T-helper 2 cell treated with Interferon-gamma antibody and Interleukin-4, amounts not matched to agents 5 μg/mL and 100 μg/mL, for 36 hours (primary cell): ENCODE results near the gene METTL21A.

Experiments
- DNase-seq: peaks from one replicate; pipeline ENCODE4 v3.0.0; 2021; ENCODE audit warnings: low spot score
- H3K27ac Mint-ChIP-seq: one replicate; pipeline ENCODE4 v1.8.0; 2021; ENCODE audit warnings: mild to moderate bottlenecking, mixed read lengths
- H3K27me3 Mint-ChIP-seq: one replicate; pipeline ENCODE4 v1.8.0; 2021; ENCODE audit warnings: low read depth, mixed read lengths
- H3K36me3 Mint-ChIP-seq: one replicate; pipeline ENCODE4 v1.8.0; 2021; ENCODE audit warnings: low read depth, mixed read lengths
- H3K4me1 Mint-ChIP-seq: one replicate; pipeline ENCODE4 v1.8.0; 2021; ENCODE audit warnings: low read depth, mixed read lengths
- H3K4me3 Mint-ChIP-seq: one replicate; pipeline ENCODE4 v1.8.0; 2022; ENCODE audit warnings: mild to moderate bottlenecking, moderate library complexity, mixed read lengths
- H3K9me3 Mint-ChIP-seq: one replicate; pipeline ENCODE4 v1.8.0; 2021; ENCODE audit warnings: mixed read lengths

The METTL21A gene

DNA sequence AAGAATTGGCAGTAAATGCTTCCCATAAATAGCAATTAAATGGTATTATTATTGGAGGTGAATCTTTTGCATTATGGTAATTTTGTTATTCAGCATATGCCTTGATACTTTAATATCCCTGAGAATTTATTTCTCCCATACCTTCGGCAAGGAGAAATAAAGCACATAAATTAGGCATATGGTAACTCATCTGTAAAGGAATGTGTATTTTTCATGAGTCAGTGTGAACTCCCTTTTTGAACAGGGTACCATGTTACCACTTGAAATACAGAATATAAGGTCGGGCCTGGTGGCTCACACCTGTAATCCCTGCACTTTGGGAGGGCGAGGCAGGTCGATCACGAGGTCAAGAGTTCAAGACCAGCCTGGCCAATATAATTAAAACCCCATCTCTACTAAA, 18.4 kb downstream of the METTL21A start:
- Mint-ChIP-seq H3K4me3 (no peak overlapping the region), H3K9me3 (peaks cover 5% of the 10 kb centered on the region), H3K27me3 (no peaks in the 10 kb centered on the region), H3K27ac (no peak overlapping the region), H3K36me3 (peaks cover 28% of the 10 kb centered on the region), H3K4me1 (peaks cover 11% of the 10 kb centered on the region)
- DNase-seq: no peak

DNA sequence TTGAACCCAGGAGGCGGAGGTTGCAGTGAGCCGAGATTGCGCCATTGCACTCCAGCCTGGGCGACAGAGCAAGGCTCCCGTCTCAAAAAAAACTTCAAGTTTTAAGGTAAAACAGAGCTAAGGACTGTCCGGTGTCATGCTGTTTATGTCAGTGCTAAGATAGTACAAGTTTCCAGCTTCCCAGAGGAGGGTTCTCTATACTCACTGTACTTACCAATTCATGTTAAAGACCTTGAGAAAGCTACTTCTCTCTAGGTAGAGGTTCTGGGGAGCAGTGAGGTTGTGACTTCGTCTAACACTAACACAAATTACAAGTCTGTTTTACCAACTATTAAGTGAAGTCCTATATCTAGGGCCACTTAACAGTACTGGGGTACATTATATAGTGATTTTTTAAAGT, 18.8 kb downstream of the METTL21A start:
- no peak overlapping the region for H3K27ac Mint-ChIP-seq
- H3K9me3 Mint-ChIP-seq: peaks cover 5% of the 10 kb centered on the region
- peaks cover 28% of the 10 kb centered on the region for H3K36me3 Mint-ChIP-seq
- H3K4me1 Mint-ChIP-seq: peaks cover 12% of the 10 kb centered on the region
- DNase-seq: no peak
- H3K27me3 Mint-ChIP-seq: no peaks in the 10 kb centered on the region
- no peak overlapping the region for H3K4me3 Mint-ChIP-seq

DNA sequence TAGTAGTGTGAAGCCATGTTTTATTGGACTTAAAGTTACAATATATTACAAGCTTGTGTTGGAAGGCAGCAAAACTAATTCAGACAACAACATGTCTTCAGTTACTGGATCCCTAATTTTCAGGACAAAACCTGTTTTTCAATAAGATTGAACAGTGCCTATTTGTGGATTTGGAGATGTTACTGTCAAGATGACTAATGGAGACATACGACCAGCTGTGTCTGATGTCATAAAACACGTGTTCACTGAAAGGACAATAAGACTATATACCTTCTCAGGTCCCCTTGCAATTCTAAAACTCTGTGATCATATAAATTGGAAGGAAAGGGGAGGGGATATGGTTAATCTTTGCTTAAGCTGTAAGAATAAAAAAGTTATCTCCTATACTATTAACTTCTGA, 21.7 kb downstream of the METTL21A start:
- Mint-ChIP-seq H3K4me3 (no peak overlapping the region), H3K4me1 (peaks cover 15% of the 10 kb centered on the region), H3K27me3 (no peaks in the 10 kb centered on the region), H3K9me3 (no peaks in the 10 kb centered on the region), H3K36me3 (peaks cover 30% of the 10 kb centered on the region), H3K27ac (no peak overlapping the region)
- DNase-seq: no peak

DNA sequence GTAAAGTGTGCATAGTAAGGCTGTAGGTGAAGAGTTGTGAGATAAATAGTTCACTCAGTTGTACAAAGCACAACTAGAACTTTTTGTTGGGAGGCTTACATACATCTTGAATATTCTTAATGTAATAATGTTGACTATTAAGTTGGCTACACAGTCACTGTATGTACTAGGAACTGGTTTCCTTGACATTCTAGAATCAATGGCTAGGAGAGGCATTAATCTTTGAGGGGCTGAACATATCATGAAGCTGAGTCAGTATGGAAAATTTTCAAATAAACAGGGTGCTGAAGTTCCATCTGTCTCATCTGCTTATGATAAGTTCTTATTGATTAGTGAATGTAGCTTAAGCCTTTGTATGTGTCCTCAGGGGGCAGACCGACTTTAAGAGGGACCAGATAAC, 23.4 kb downstream of the METTL21A start:
- DNase-seq: no peak
- peaks cover 15% of the 10 kb centered on the region for H3K4me1 Mint-ChIP-seq
- peak overlapping the region; percentile 1 for H3K27ac Mint-ChIP-seq
- H3K9me3 Mint-ChIP-seq: no peaks in the 10 kb centered on the region
- no peaks in the 10 kb centered on the region for H3K27me3 Mint-ChIP-seq
- H3K4me3 Mint-ChIP-seq: no peak overlapping the region
- peaks cover 29% of the 10 kb centered on the region for H3K36me3 Mint-ChIP-seq

DNA sequence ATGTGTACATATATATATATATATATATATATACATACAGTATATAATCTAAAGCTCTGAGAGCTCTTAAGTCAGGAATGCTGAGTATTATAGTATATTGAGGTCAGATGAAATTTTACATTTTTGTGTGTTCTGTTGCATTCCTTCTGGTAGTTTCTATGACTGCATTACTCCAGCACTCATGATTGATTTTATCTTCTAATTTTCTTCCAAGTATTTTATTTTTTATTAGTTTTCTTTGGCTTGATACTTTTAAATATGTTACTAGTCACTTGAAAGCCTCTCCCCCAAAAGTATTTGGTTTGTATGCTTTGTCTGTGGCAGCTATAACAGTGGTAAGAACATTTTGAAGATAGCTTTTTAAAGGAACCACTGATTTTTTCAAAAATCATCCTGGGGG, 25.0 kb downstream of the METTL21A start:
- Mint-ChIP-seq H3K4me3 (no peak overlapping the region), H3K4me1 (peaks cover 10% of the 10 kb centered on the region), H3K36me3 (peaks cover 28% of the 10 kb centered on the region), H3K27me3 (no peaks in the 10 kb centered on the region), H3K9me3 (no peaks in the 10 kb centered on the region), H3K27ac (no peak overlapping the region)
- DNase-seq: no peak

DNA sequence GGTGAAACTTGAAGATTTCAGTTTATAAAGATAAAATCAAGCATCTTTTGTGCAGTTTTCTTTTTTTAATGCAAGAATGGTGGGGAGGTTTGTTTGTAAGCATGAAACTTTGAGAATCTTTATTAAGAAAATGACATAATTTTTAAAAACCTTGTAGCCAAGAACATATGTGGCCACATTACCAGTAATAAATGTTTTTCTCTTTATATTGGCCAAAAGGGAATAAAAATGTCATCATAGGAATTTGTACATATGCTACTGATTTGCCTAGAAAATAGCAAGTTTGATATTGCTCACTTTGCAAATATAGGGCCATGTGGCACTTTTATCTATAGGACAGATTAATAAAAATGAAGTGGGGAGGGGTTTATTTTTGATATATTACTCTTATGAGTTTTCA, 25.6 kb downstream of the METTL21A start:
- DNase-seq: no peak
- Mint-ChIP-seq H3K4me3 (no peak overlapping the region), H3K27ac (no peak overlapping the region), H3K9me3 (no peaks in the 10 kb centered on the region), H3K27me3 (no peaks in the 10 kb centered on the region), H3K36me3 (peaks cover 27% of the 10 kb centered on the region), H3K4me1 (peaks cover 10% of the 10 kb centered on the region)

DNA sequence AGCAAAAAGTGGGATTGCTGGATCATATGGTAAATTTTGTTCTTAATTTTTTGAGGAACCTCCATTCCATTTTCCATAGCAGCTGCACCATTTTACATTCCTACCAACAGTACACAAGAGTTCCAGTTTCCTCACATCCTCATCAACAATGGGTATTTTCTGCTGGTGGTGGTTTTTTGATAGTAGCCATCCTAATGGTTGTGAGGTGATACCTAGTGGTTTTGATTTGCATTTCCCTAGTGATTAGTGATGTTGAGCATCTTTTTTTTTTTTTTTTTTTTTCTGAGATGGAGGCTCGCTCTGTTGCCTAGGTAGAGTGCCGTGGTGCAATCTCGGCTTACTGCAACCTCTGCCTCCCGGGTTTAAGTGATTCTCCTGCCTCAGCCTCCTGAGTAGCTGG, 30.5 kb downstream of the METTL21A start:
- peaks cover 62% of the 10 kb centered on the region for H3K36me3 Mint-ChIP-seq
- no peak overlapping the region for H3K4me3 Mint-ChIP-seq
- peaks cover 6% of the 10 kb centered on the region for H3K4me1 Mint-ChIP-seq
- H3K27me3 Mint-ChIP-seq: no peaks in the 10 kb centered on the region
- peaks cover 25% of the 10 kb centered on the region for H3K9me3 Mint-ChIP-seq
- no peak for DNase-seq
- H3K27ac Mint-ChIP-seq: no peak overlapping the region

DNA sequence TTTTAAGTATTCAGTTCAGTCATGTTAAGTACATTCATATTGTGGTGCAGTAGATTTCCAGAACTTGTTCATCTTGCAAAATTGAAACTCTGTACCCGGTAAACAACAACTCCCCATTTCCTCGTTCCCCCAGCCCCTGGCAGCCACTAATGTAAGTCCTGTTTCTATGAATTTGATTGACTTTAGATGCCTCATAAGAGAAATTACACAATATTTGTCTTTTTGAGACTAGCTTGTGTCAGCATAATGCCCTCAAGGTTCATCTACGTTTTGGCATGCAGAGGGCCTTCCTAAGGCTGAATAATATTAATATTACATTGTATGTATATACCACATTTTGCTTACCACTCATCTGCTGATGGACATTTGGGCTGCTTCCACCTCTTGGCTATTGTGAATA, 30.9 kb downstream of the METTL21A start:
- peaks cover 64% of the 10 kb centered on the region for H3K36me3 Mint-ChIP-seq
- peaks cover 27% of the 10 kb centered on the region for H3K9me3 Mint-ChIP-seq
- H3K4me1 Mint-ChIP-seq: peaks cover 3% of the 10 kb centered on the region
- H3K4me3 Mint-ChIP-seq: no peak overlapping the region
- no peak overlapping the region for H3K27ac Mint-ChIP-seq
- no peak for DNase-seq
- H3K27me3 Mint-ChIP-seq: no peaks in the 10 kb centered on the region

DNA sequence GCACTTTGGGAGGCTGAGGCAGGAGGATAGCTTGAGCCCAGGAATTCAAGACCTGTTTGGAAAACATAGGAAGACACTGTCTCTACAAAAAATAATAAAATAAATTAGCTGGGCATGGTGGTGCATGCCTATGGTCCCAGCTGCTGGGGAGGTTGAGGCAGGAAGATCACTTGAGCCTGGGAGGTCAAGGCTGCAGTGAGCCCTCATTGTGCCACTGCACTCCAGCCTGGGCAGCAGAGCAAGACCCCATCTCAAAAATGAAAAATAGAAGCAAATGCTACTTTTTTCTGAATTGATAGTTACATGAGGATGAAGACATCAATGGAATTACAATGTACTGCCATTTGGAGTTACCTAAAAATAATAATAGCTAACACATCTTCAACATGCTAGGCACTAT, 31.9 kb downstream of the METTL21A start:
- peaks cover 35% of the 10 kb centered on the region for H3K9me3 Mint-ChIP-seq
- H3K27me3 Mint-ChIP-seq: no peaks in the 10 kb centered on the region
- H3K27ac Mint-ChIP-seq: no peak overlapping the region
- no peak overlapping the region for H3K4me3 Mint-ChIP-seq
- peaks cover 70% of the 10 kb centered on the region for H3K36me3 Mint-ChIP-seq
- no peak for DNase-seq
- H3K4me1 Mint-ChIP-seq: peaks cover 6% of the 10 kb centered on the region

DNA sequence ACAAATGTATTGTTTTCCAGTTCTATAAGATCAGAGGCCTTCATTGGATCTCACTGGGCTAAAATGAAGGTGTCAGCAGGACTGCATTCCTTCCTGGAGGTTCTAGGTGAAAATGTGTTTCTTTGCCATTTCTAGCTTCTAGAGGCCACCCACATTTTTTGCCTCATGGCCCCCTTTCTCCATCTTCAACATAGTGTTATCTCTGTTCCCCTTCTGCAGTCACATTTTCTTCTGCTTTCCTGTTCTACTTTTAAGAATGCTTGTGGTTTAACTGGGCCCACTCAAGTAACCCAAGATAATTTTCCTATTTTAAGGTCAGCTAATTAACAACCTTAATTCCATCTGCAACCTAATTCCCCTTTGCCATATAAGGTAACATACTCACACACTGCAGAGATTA, 36.1 kb downstream of the METTL21A start:
- H3K36me3 Mint-ChIP-seq: peaks cover 85% of the 10 kb centered on the region
- no peak overlapping the region for H3K27ac Mint-ChIP-seq
- H3K9me3 Mint-ChIP-seq: peaks cover 41% of the 10 kb centered on the region
- peaks cover 4% of the 10 kb centered on the region for H3K4me1 Mint-ChIP-seq
- no peak overlapping the region for H3K4me3 Mint-ChIP-seq
- no peak for DNase-seq
- no peaks in the 10 kb centered on the region for H3K27me3 Mint-ChIP-seq

DNA sequence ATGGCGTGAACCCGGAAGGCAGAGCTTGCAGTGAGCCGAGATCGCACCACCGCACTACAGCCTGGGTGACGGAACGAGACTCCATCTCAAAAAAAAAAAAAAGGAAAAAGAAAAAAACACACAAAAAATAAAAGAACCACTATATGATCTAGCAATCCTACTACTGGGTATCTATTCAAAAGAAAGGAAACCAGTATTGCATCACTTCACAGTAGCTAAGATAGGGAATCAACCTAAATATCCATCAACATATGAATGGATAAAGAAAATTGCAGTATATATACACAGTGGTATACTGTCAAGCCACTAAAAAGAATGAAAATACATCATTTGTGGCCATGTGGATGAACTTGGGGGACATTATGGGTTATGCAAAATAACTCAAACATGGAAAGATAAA, 37.9 kb downstream of the METTL21A start:
- H3K27ac Mint-ChIP-seq: no peak overlapping the region
- no peaks in the 10 kb centered on the region for H3K27me3 Mint-ChIP-seq
- H3K4me3 Mint-ChIP-seq: no peak overlapping the region
- peaks cover 32% of the 10 kb centered on the region for H3K9me3 Mint-ChIP-seq
- peaks cover 6% of the 10 kb centered on the region for H3K4me1 Mint-ChIP-seq
- no peak for DNase-seq
- peaks cover 82% of the 10 kb centered on the region for H3K36me3 Mint-ChIP-seq

DNA sequence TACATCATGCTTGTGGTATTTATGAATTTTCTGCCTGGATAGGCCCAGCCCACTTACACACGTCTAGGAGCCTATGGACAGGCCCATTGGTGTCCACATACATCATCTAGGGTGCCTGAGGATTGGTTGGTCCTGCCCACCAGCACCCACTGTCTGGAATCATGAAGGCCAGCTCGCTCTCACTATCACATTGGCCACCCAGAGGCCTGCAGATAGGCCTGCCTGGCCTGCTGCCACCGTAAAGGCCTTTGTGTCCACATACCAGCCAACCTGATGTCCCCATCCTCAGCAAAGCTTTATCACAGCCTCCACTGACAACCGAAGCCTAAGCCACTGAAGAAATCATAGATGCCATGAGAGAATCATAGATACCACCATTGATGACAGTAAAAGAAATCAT, 40.2 kb downstream of the METTL21A start:
- peaks cover 8% of the 10 kb centered on the region for H3K4me1 Mint-ChIP-seq
- no peak for DNase-seq
- peaks cover 17% of the 10 kb centered on the region for H3K9me3 Mint-ChIP-seq
- H3K27ac Mint-ChIP-seq: no peak overlapping the region
- no peaks in the 10 kb centered on the region for H3K27me3 Mint-ChIP-seq
- H3K4me3 Mint-ChIP-seq: no peak overlapping the region
- H3K36me3 Mint-ChIP-seq: peaks cover 71% of the 10 kb centered on the region

DNA sequence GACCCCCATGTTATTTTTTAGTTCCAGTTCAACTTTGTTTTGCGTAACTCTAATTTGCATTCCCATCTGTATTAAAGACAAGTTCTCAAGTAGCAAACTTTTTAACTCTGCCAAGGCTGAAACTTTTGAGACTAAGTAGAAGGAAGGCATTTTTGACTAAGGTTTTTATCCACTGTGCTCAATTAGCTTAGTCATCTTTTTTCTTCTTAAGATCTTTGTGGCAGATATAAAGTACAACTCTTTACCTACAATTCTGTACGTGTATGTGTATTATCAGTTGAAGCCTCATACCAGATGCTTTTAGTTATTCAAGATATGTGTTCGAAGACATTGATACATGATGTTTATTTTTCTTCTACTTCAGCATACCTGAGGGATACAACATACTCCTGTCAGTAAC, 53.8 kb downstream of the METTL21A start:
- no peak overlapping the region for H3K27ac Mint-ChIP-seq
- H3K27me3 Mint-ChIP-seq: no peaks in the 10 kb centered on the region
- H3K36me3 Mint-ChIP-seq: peaks cover 60% of the 10 kb centered on the region
- DNase-seq: no peak
- H3K4me3 Mint-ChIP-seq: no peak overlapping the region
- peaks cover 18% of the 10 kb centered on the region for H3K4me1 Mint-ChIP-seq
- no peaks in the 10 kb centered on the region for H3K9me3 Mint-ChIP-seq

DNA sequence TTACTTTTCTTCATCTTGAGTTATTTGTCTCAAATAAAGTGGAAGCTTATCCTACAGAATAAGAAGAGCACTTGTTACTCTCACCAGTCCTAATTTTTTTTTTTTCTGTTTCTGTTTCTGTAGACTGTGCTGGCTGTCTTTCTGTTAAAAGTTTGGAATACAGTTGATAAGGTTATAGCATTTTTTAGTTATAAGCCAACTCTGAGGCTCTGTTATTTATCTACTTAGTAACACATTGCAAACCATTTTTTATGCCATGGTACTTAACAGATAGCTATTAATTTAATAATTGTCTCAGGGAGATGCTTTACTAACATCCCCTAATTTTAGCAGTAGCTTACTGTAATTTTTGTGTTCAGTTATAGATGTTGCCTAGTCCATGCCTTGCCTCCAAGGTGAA, 57.5 kb downstream of the METTL21A start:
- H3K36me3 Mint-ChIP-seq: peaks cover 59% of the 10 kb centered on the region
- H3K27ac Mint-ChIP-seq: no peak overlapping the region

DNA sequence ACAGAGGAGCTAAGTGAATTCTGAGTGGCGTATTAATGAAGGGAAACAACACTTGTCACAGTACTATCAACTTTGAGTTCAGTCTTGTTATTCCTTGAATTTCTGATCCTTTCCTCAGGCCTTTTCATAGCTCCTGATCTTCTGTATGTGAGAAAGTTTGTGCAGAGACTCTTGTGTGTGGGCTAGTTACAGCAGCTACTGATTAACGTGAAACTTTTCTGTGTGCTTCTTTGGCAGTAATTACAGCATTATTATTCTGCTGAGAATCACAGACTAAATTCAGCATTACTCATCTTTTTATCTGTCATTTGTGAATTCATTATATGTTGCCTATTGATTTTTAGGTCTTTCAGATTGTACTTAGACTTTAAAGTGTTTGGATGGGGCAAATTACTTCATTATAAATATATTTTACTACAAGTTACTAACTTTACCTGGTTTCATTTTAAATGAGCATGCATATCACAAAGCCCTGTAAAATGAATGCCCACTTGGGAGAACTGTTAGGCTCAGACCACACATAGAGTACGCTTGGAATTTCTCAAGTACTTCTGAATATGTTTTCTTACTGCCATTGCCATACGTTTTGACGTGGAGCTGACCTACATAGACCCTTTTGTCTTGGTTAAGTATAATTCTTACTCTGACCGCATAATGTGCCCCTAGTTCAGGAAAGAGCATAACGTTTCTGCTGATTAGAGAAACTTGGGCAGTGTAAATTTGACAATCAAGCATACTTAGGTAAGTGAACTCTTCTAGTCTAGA, 59.3 kb downstream of the METTL21A start:
- DNase-seq: no peak
- Mint-ChIP-seq H3K4me3 (no peak overlapping the region), H3K36me3 (peaks cover 63% of the 10 kb centered on the region), H3K27ac (no peak overlapping the region), H3K27me3 (no peaks in the 10 kb centered on the region), H3K9me3 (no peaks in the 10 kb centered on the region), H3K4me1 (peaks cover 18% of the 10 kb centered on the region)

More for the DNA sequence above, 57.5 kb downstream of the METTL21A start:
- Mint-ChIP-seq H3K9me3 (no peaks in the 10 kb centered on the region), H3K27me3 (no peaks in the 10 kb centered on the region), H3K4me3 (no peak overlapping the region), H3K4me1 (peaks cover 23% of the 10 kb centered on the region)
- no peak for DNase-seq
